ENCODE results near the gene ANKRD62.

The ANKRD62 gene

GRCh38 chr18:12162786-12163185 lies 69.1 kb downstream of the ANKRD62 start:
- Histone ChIP-seq H3K4me2 (ENCODE audit: low read depth, low read length, poor library complexity, severe bottlenecking) (no peak overlapping the region), H3F3A (ENCODE audit: low read depth) (no peaks in the 10 kb centered on the region), H4K20me1 (ENCODE audit: insufficient read depth, low read length, poor library complexity, severe bottlenecking) (no peaks in the 10 kb centered on the region), H3K79me2 (ENCODE audit: insufficient read depth, low read length) (no peaks in the 10 kb centered on the region), H3K9me2 (replicated peaks; ENCODE audit: low read depth, low read length) (no peaks in the 10 kb centered on the region), H3K4me3 (ENCODE audit: low read length, poor library complexity, severe bottlenecking) (no peak overlapping the region), H3K4me1 (ENCODE audit: insufficient read depth, low read length, poor library complexity, severe bottlenecking) (no peaks in the 10 kb centered on the region), H3K27me3 (ENCODE audit: insufficient read depth, low read length, poor library complexity, severe bottlenecking) (no peaks in the 10 kb centered on the region), H3K9ac (ENCODE audit: low read depth, low read length, poor library complexity, severe bottlenecking) (no peak overlapping the region), H3K9me3 (ENCODE audit: insufficient read depth, low read depth, low read length) (no peaks in the 10 kb centered on the region), H3K36me3 (ENCODE audit: insufficient read depth, low read length) (no peaks in the 10 kb centered on the region), H2AFZ (ENCODE audit: low read length) (no peak overlapping the region)
- TF ChIP-seq EZH2phosphoT487 (IDR thresholded peaks at IDR 0.05; ENCODE audit: borderline replicate concordance) (no peak), CTCF (conservative IDR thresholded peaks at IDR 0.05; ENCODE audit: low read length) (no peak)

GRCh38 chr18:12165038-12165768 lies 71.6 kb downstream of the ANKRD62 start:
- H3K4me1 ChIP-seq (ENCODE audit: insufficient read depth, low read length, poor library complexity, severe bottlenecking): no peaks in the 10 kb centered on the region
- no peaks in the 10 kb centered on the region for H3K79me2 ChIP-seq (ENCODE audit: insufficient read depth, low read length)
- no peak overlapping the region for H3K4me3 ChIP-seq (ENCODE audit: low read length, poor library complexity, severe bottlenecking)
- no peaks in the 10 kb centered on the region for H3K36me3 ChIP-seq (ENCODE audit: insufficient read depth, low read length)
- no peaks in the 10 kb centered on the region for H3K27me3 ChIP-seq (ENCODE audit: insufficient read depth, low read length, poor library complexity, severe bottlenecking)
- no peak overlapping the region for H2AFZ ChIP-seq (ENCODE audit: low read length)
- no peak overlapping the region for H3K9ac ChIP-seq (ENCODE audit: low read depth, low read length, poor library complexity, severe bottlenecking)
- no peaks in the 10 kb centered on the region for H3K9me3 ChIP-seq (ENCODE audit: insufficient read depth, low read depth, low read length)
- no peaks in the 10 kb centered on the region for H4K20me1 ChIP-seq (ENCODE audit: insufficient read depth, low read length, poor library complexity, severe bottlenecking)
- no peaks in the 10 kb centered on the region for H3F3A ChIP-seq (ENCODE audit: low read depth)
- TF ChIP-seq CTCF (conservative IDR thresholded peaks at IDR 0.05; ENCODE audit: low read length): no peak
- no peak for TF ChIP-seq EZH2phosphoT487 (IDR thresholded peaks at IDR 0.05; ENCODE audit: borderline replicate concordance)
- no peaks in the 10 kb centered on the region for H3K9me2 ChIP-seq (replicated peaks; ENCODE audit: low read depth, low read length)
- no peak overlapping the region for H3K4me2 ChIP-seq (ENCODE audit: low read depth, low read length, poor library complexity, severe bottlenecking)
